Muscle layer of duodenum (tissue), 2 donors: Measurements from ENCODE around the gene CREB5.

Experiments used
- H3K27ac ChIP-seq: one replicate; pipeline ENCODE4 v1.7.0; 2013; ENCODE audit warnings: mild to moderate bottlenecking, low read length
- H3K27me3 ChIP-seq: one replicate; pipeline ENCODE4 v1.7.0; 2013; ENCODE audit warnings: low read depth, mild to moderate bottlenecking, control low read depth, low read length
- H3K36me3 ChIP-seq, 2 donors: one replicate each; pipeline ENCODE4 v1.7.0; 2013; ENCODE audit warnings: low read length in 2 of 2, control low read depth in 1 of 2, mild to moderate bottlenecking in 1 of 2; ENCODE audit not compliant: insufficient read depth in 2 of 2, control insufficient read depth in 1 of 2
- H3K4me1 ChIP-seq, 2 donors: one replicate each; pipeline ENCODE4 v1.7.0; 2013; ENCODE audit warnings: low read length in 2 of 2, mild to moderate bottlenecking in 2 of 2, control low read depth in 1 of 2, moderate library complexity in 1 of 2; ENCODE audit not compliant: insufficient read depth in 2 of 2, control insufficient read depth in 1 of 2
- H3K4me3 ChIP-seq, 2 donors: one replicate each; pipeline ENCODE4 v1.7.0; 2013; ENCODE audit warnings: low read length in 2 of 2, low read depth in 1 of 2, mild to moderate bottlenecking in 1 of 2
- H3K9me3 ChIP-seq, 2 donors: one replicate each; pipeline ENCODE4 v1.7.0; 2013; ENCODE audit warnings: low read length in 2 of 2, control low read depth in 1 of 2, mild to moderate bottlenecking in 1 of 2; ENCODE audit not compliant: control insufficient read depth in 1 of 2
- donor health status: healthy.

Gene CREB5

GRCh38 chr7:28744951-28745350 is 332.6 kb downstream of the CREB5 start:
- Histone ChIP-seq H3K4me3 (no peak overlapping the region), H3K27me3 (no peaks in the 10 kb centered on the region), H3K27ac (no peak overlapping the region), H3K4me1 (peaks cover 9 to 43% of the 10 kb centered on the region in 2 donors), H3K9me3 (no peaks in the 10 kb centered on the region), H3K36me3 (no peaks in the 10 kb centered on the region)

GRCh38 chr7:28745351-28745750 is 333.0 kb downstream of the CREB5 start:
- H3K36me3 ChIP-seq = no peaks in the 10 kb centered on the region
- H3K27me3 ChIP-seq = no peaks in the 10 kb centered on the region
- H3K27ac ChIP-seq = no peak overlapping the region
- H3K9me3 ChIP-seq = no peaks in the 10 kb centered on the region
- H3K4me3 ChIP-seq = no peak overlapping the region
- H3K4me1 ChIP-seq = peaks cover 9 to 43% of the 10 kb centered on the region in 2 donors

GRCh38 chr7:28747404-28747803 is 335.1 kb downstream of the CREB5 start:
- H3K4me1 ChIP-seq = peaks cover 9 to 43% of the 10 kb centered on the region in 2 donors
- no peaks in the 10 kb centered on the region for H3K9me3 ChIP-seq
- no peaks in the 10 kb centered on the region for H3K36me3 ChIP-seq
- no peaks in the 10 kb centered on the region for H3K27me3 ChIP-seq
- no peak overlapping the region for H3K4me3 ChIP-seq
- H3K27ac ChIP-seq = no peak overlapping the region

DNA sequence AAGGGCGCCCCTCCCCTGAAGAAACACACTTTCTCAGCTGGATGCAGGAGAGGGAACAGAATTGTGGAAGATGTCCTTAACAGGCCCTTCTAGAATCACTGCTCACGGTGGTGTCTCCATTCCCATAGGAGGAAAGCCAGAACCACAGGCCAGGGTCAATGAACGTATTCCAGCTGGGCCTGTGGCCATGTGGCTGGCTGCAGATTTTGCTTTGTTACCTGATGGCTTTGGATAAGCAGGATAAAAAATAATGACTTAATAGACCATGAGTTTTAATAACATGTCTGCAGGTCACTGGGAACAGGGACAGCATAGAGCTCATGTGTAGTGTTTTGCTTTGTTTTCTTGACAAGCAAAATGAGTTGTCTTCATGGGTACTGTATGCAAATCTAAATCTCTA is 335.5 kb downstream of the CREB5 start:
- Histone ChIP-seq H3K9me3 (no peaks in the 10 kb centered on the region), H3K36me3 (no peaks in the 10 kb centered on the region), H3K27ac (no peak overlapping the region), H3K27me3 (no peaks in the 10 kb centered on the region), H3K4me3 (no peak overlapping the region), H3K4me1 (peaks cover 9 to 43% of the 10 kb centered on the region in 2 donors)

GRCh38 chr7:28748346-28748745 is 336.0 kb downstream of the CREB5 start:
- H3K27ac ChIP-seq = no peak overlapping the region
- H3K36me3 ChIP-seq = no peaks in the 10 kb centered on the region
- no peak overlapping the region for H3K4me3 ChIP-seq
- no peaks in the 10 kb centered on the region for H3K27me3 ChIP-seq
- peaks cover 9 to 43% of the 10 kb centered on the region in 2 donors for H3K4me1 ChIP-seq
- no peaks in the 10 kb centered on the region for H3K9me3 ChIP-seq

DNA sequence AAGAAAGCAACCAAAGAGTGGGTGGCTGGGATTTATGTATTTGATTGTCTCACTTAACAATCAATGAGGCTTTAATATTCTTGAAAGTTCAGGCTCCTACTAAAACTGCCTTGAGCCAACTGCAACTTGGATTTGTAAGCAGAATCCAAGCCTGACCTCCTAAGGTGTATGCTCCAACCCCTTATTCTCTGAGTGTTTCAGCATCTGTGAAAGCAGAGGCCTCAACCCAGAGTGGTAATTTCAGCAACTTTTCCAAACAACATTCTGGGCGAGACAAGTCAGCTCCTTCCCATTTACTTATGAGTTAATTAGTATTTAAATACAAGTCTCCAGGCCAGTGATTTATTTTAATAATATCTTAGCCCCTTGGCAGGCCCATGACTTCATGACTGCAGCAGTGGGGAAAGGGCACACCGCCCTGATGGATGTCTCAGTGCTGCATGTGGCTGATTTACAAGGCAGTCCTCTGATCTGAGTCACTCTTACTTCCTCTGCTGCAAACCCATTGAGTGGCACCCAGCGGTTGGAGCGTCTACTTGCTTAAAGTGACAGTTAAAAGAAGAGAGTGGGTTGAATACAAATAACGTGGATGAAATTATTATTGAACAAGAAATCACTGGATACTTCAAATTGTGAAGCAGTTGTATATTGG is 336.7 kb downstream of the CREB5 start:
- Histone ChIP-seq H3K27ac (no peak overlapping the region), H3K4me1 (peaks cover 9 to 43% of the 10 kb centered on the region in 2 donors), H3K27me3 (no peaks in the 10 kb centered on the region), H3K4me3 (no peak overlapping the region), H3K36me3 (no peaks in the 10 kb centered on the region), H3K9me3 (no peaks in the 10 kb centered on the region)

GRCh38 chr7:28749638-28750037 is 337.3 kb downstream of the CREB5 start:
- peaks cover 9 to 43% of the 10 kb centered on the region in 2 donors for H3K4me1 ChIP-seq

DNA sequence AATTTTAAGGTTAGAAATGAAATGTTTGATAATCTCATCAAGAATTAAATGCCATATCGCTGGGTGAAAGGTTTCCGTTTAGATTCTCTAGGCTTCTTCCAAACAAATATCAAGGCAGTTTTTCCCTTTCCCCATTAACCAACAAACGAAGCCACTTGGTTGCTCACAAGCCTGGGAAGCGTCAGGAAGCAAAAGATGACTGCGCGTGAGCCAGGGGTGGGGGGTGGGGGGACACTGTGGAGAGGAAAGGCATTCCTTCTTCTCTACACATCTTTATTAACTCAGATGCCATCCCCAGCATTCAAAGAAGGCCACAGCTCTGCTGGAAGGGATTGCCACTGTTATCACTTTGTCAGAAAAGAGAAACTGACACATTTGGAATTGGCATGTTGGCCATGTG is 338.7 kb downstream of the CREB5 start:
- no peaks in the 10 kb centered on the region for H3K9me3 ChIP-seq

More at GRCh38 chr7:28749638-28750037, 337.3 kb downstream of the CREB5 start:
- Histone ChIP-seq H3K27ac (no peak overlapping the region), H3K4me3 (no peak overlapping the region), H3K9me3 (no peaks in the 10 kb centered on the region), H3K36me3 (no peaks in the 10 kb centered on the region), H3K27me3 (no peaks in the 10 kb centered on the region)

GRCh38 chr7:28753613-28754012 is 341.3 kb downstream of the CREB5 start:
- no peaks in the 10 kb centered on the region for H3K36me3 ChIP-seq
- H3K27ac ChIP-seq = no peak overlapping the region
- H3K9me3 ChIP-seq = no peaks in the 10 kb centered on the region
- H3K4me3 ChIP-seq = no peak overlapping the region
- H3K27me3 ChIP-seq = no peaks in the 10 kb centered on the region
- peaks cover 0 to 11% of the 10 kb centered on the region in 2 donors for H3K4me1 ChIP-seq

More for the DNA sequence above, 338.7 kb downstream of the CREB5 start:
- no peak overlapping the region for H3K4me3 ChIP-seq
- H3K27me3 ChIP-seq = no peaks in the 10 kb centered on the region
- no peak overlapping the region for H3K27ac ChIP-seq
- H3K36me3 ChIP-seq = no peaks in the 10 kb centered on the region
- H3K4me1 ChIP-seq = peaks cover 0 to 35% of the 10 kb centered on the region in 2 donors

DNA sequence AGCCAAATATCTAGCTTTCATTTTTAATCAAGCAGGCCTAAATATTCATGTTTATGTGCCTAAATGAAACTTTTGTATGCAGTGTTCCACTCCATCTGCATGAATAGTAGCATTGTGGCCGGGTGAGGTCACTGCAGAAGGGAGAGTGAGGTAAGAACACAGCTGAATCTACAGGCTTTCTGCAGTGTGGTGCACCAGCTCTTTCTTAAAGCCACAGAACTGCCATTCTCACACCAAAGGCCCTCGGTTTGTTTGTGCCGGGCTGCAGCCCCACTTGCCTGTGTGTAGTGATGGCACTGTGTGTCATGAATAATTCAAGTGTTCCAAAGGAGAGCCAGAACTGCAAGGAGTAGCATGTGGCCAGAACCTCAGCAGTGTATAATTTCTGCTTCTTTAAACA is 341.7 kb downstream of the CREB5 start:
- H3K4me3 ChIP-seq = no peak overlapping the region
- no peaks in the 10 kb centered on the region for H3K9me3 ChIP-seq
- no peaks in the 10 kb centered on the region for H3K27me3 ChIP-seq
- H3K36me3 ChIP-seq = no peaks in the 10 kb centered on the region
- no peak overlapping the region for H3K27ac ChIP-seq
- peaks cover 0 to 7% of the 10 kb centered on the region in 2 donors for H3K4me1 ChIP-seq

DNA sequence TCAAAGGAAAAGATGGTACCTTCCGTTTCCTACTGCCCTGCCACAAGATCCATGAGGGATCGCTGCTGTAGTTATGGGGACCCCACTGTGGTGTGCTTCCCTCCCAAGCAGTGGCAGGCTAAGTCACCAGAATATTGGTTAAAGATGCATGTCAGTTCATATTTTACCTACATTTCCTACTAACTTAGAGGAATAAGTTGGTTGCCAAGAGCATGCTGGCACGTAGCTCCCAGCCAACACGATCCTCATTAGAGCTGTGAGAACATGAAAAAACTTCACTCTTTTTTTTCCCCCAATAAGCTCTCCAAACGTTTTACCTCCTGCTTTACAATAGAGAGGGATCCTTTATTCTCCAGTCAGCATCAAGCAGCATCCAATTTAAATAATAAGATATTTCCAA is 342.1 kb downstream of the CREB5 start:
- no peaks in the 10 kb centered on the region for H3K27me3 ChIP-seq
- peaks cover 0 to 3% of the 10 kb centered on the region in 2 donors for H3K4me1 ChIP-seq
- H3K36me3 ChIP-seq = no peaks in the 10 kb centered on the region
- H3K9me3 ChIP-seq = no peaks in the 10 kb centered on the region
- H3K4me3 ChIP-seq = no peak overlapping the region
- no peak overlapping the region for H3K27ac ChIP-seq

GRCh38 chr7:28755255-28755654 is 342.9 kb downstream of the CREB5 start:
- Histone ChIP-seq H3K4me3 (no peak overlapping the region), H3K9me3 (no peaks in the 10 kb centered on the region), H3K4me1 (no peaks in the 10 kb centered on the region), H3K36me3 (no peaks in the 10 kb centered on the region), H3K27ac (no peak overlapping the region), H3K27me3 (no peaks in the 10 kb centered on the region)
